HG02943 (cell line): ENCODE measurements around the gene KIAA0586.
"Not testable (repeated sequence)": the region's sequence is repeated elsewhere in the genome, so short reads cannot be mapped to it uniquely, and the experiment has no call there.

ENCODE experiments used
- ATAC-seq: cut with Tn5 transposase; IDR thresholded peaks from one replicate; pipeline ENCODE4 v1.9.1; 2021; ENCODE audit warnings: mild to moderate bottlenecking, low read depth, moderate library complexity; ENCODE audit not compliant: unreplicated experiment

KIAA0586 gene

GRCh38 chr14:58587271-58587670 is 159.8 kb downstream of the KIAA0586 start:
- no peak for ATAC-seq

DNA sequence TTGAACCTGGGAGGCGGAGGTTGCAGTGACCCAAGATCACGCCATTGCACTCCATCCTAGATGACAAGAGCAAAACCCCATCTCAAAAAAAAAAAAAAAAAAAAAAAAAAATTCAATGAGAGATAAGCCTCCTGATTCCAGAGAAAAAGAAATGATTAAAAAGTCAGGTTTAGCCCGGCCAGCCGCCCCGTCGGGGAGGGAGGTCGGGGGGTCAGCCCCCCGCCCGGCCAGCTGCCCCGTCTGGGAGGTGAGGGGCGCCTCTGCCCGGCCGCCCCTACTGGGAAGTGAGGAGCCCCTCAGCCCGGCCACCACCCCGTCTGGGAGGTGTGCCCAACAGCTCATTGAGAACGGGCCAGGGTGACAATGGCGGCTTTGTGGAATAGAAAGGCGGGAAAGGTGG is 160.8 kb downstream of the KIAA0586 start:
- not testable (repeated sequence) for ATAC-seq

DNA sequence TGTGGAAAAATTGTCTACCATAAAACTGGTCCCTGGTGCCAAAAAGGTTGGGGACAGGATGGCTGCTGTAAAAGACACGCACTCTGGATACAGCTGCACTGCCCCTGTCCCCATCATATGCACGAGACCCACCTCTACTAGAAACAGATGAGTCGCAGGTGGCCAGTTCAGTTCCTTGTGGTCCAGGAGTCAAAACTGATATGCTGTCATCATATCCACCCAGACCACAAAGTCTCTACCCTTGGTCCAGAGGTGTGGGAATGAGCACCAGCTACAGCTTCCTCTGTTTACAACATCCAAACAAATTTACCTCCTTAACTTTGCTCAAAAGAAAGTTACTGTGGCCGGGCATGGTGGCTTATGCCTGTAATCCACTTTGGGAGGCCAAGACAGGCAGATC is 166.5 kb downstream of the KIAA0586 start:
- no peak for ATAC-seq

- no peak for ATAC-seq
Observed at GRCh38 chr14:58597041-58597440, 169.5 kb downstream of the KIAA0586 start.

DNA sequence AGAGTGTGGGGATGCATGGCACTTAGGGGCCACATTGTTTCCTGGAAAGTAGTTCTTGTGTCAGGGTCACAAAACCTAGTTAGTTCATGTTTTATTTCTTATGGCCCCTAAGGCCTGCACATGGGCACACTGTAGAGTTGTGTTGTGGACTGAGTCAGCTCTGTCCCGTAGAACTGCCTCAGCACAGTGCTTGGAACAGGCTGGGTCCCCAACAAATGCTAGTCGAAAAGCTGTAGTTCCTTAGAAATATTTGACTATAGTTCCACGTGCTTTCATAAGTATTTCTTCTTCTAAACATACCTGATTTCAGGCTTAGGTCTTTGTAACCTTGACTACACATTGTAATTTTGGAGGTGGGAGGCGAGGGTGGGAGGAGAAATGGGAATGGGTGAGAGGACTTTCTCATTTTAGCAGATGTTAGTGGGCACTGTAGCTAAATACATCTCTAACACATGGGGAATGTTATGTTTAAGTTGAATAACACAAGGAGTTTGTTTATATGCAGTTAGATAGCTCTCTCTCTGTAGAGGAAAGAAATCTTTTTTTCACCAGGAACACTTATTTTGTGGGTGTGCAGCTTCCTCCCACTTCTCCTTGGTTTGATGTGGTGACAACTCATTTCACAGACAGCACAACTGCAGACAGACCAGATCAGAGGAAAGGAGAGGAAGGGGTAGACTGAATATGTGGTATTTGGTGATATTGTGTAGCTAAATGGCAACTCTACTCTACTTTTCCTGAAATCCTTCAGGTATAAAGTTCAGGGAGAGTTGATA is 170.7 kb downstream of the KIAA0586 start:
- ATAC-seq, result no peak

- ATAC-seq, result no peak
Observed at GRCh38 chr14:58598804-58599525, 171.4 kb downstream of the KIAA0586 start.

- ATAC-seq, result no peak
Observed at GRCh38 chr14:58599707-58600106, 172.2 kb downstream of the KIAA0586 start.
